ENCODE data around the gene SLC6A7.

The SLC6A7 gene

DNA sequence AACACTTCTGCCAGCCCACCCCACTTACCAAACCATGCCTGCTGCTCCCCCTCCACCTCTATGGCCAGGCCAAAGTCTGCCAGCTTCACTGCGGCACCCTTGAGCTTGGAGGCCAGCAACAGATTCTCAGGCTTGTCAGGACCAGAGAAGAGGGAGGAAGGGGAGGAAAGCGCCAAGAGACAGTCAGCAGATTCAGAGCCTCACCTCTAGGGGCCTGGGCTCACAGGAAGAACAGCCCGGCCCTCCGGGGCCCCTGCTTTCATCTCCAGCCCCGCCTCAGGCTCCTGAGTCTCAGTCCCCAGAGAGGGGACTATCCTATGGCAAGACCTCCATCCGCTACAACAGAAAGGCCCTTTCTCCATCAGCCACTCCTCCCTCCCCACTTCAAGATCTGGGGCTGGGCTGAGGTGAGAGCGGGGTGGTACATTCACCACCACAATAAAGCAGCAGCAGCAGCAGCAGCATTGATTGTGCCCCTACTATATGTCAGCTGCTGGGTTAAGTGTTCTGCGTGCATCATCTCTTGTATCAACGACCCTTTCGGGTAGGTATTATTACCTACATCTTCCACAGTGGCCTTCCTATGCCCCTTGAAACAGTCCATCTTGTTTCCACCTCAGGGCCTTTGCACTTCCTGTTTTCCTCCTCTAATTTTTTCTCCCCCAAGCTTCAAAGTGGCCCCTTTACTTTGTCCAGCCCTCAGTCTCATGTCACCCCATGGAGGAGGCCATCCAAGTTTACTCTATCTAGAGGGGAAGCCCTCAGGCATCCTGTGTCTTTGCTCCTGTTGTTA is 63.8 kb downstream of the SLC6A7 start:
- intact Hi-C loops (cut with DNase I), result no loop called here
- peak in 1 of 10 donors; percentile 24 for DNase-seq

DNA sequence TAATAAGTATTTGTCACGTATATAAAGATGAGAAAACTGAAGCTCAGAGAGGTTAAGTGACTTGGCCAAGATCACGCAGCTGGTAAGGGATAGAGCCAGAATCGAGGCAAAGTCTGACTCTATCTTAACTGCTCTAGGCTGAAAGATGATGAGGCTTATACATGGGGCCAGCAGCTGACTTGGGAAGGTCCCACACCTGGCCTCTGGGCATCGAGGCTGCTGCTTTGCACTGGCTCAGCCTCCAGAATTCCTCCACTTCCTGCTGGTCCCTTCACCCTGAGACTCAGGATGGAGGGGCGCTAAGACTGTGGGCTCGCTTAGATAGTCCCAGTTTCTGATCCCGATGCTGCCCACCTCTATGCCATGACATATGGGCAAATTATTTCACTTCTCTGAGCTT is 64.5 kb downstream of the SLC6A7 start:
- intact Hi-C loops (cut with DNase I), result no loop called here
- peak in 1 of 10 donors; percentile 66 for DNase-seq

DNA sequence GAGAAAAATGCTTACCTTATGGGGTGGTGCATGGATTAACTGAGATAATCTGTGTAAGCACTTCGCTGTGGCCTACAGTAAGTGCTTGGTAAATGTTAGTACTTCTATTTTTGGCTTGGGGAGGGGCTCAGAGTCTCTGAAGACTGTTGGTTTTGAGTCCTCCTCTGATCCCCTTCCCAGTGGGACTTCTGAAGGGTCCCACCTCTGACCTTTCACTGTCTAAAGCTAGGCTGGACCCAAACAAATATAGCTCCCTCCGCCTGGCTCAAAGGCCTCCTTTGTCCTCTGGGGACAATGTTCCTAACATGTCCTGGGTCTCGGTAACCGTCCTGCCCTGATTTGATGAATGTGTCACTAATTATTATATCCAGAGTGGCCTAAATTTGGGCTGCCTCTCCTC is 64.9 kb downstream of the SLC6A7 start:
- peak in 1 of 10 donors; percentile 49 for DNase-seq
- intact Hi-C loops (cut with DNase I), result no loop called here

DNA sequence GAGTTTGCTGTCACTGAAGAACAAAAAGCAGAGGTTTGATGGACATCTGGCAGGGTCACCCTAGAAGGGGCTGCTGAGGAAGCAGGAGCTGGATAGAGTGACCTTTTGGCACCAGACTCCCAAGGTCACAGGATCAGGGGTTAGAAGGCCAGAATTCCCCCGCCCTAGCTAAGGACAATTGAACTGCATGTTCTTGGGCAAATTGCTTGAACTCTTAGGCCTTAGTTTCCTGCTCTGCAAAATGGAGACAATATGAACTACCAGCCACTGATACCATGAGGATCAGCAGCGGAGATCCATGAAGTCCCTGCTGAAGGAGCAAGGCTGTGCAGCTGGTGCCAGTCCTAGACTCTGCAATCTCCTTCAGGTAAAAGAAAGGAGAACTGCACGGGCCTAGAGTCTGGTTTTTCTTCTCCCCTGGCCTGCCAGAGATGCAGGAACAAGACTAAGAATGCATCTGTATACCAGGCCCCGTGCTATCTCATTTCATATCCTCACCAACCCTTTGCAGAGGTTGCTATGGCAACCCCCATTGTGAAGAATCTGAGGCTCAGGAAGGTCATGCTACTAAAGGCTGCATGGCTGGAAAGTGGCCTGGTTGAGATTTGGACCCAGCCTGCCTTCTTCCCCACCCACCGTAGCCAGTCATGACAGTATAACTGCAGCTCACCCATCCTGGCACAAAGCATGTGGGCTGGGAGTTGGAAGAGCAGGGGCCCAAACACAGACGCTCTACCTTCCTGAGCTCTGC is 66.0 kb downstream of the SLC6A7 start:
- DNase-seq, result peak in 1 of 10 donors; percentile 74
- intact Hi-C loops (cut with DNase I), result no loop called here

DNA sequence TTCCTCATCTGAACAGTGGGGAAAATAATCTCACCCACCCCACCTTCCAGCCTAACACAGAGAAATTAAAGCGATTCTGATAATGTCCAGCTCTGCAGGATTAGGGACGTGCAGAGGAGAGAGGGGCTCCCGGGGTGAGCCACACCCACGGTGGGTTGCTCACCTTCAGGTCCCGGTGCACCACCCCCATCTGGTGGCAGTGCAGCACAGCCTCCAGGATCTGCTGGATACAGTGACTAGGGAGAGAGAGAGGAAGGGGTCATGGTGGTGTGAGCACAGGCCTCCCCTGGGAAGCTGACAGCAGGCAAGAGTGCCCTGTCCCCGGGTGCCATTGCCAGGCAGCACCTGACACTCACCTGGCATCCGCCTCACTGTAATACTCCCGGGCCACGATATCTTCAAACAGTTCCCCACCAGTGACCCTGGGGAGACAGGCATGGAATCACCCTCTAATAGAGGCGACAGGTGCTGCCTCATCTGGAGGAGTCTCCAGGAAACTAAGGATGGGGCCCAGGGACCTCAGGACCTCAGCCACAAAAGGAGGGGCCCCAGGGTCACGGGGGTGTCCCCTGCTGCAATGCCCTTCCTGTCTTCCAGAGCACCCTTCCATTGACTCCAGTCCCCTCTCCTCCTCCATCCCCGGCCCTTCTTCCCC is 66.7 kb downstream of the SLC6A7 start:
- DNase-seq, result peak in 1 of 10 donors; percentile 72
- intact Hi-C loops (cut with DNase I), result no loop called here

DNA sequence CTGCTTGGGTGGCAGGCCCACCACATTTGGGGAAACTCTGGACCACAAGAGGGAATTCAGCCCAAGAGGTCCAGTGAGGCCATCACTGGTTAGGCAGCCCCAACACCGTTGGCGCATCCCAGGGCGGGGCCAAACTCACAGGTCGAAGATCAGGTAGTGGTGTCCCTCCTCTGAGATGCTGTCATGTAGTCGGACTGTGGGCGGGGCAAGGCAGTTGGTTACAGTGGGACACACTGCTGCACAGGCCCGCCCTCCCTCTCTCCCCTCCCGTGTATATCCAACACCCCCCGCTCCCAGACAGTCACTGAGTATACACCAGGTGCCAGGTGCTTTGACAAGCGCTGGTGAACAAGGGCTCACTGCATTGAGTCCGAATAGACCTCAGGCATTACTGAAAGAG is 67.6 kb downstream of the SLC6A7 start:
- intact Hi-C loops (cut with DNase I), result no loop called here
- peak in 1 of 10 donors; percentile 75 for DNase-seq

DNA sequence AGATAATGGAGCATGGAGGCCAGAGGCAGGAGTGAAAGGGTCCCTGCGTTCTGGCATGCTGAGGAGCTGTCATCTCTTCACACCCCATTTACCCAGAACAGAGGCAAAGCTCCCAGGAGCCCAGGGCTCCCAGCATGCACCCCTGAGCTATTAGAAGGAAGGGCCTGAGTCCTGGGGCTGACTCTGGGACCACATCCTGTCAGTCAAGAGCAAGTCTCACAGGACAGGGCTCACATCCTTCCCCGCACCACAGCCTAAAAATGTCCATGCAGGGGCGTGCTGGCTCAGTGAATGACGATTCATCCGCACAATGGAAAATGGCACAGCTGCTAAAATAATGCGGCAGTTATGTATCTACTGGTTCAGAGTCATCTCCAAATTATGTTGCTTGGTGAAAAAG is 68.3 kb downstream of the SLC6A7 start:
- intact Hi-C loops (cut with DNase I), result no loop called here
- peak in 4 of 10 donors; percentile 50 to 93 (median 64) for DNase-seq

All from posterior cingulate gyrus (tissue), 11 donors.